GM06990 (cell line): ENCODE measurements around the gene MTMR4.

ENCODE experiments used
- DNase-seq: peaks from one replicate; pipeline ENCODE4 v3.0.0-alpha.2; 2011; ENCODE audit not compliant: insufficient read length; ENCODE audit errors: extremely low read depth
- H3K27me3 ChIP-seq: replicated peaks from 2 replicates; pipeline ENCODE4 v1.6.0; 2011; ENCODE audit warnings: low read length; ENCODE audit not compliant: control insufficient read depth, insufficient read depth
- H3K36me3 ChIP-seq: 2 replicates; pipeline ENCODE4 v1.5.1; 2011; ENCODE audit warnings: low read length; ENCODE audit not compliant: control insufficient read depth, insufficient read depth
- H3K4me3 ChIP-seq: replicated peaks from 2 replicates; pipeline ENCODE4 v1.5.1; 2011; ENCODE audit warnings: low read depth, mild to moderate bottlenecking, control low read depth, low read length
- CTCF ChIP-seq: IDR thresholded peaks from 2 replicates; pipeline ENCODE4 v1.5.1; 2011; ENCODE audit warnings: low read length, control low read depth, mild to moderate bottlenecking, inconsistent platforms; ENCODE audit not compliant: insufficient read depth, poor library complexity, severe bottlenecking

MTMR4 gene

GRCh38 chr17:58530655-58531054, 16.2 kb upstream of the MTMR4 start:
- H3K4me3 ChIP-seq, result no peak overlapping the region
- DNase-seq, result no peak
- H3K27me3 ChIP-seq, result peaks cover 3% of the 10 kb centered on the region
- TF ChIP-seq CTCF, result no peak
- no peaks in the 10 kb centered on the region for H3K36me3 ChIP-seq

GRCh38 chr17:58529275-58529674, 14.8 kb upstream of the MTMR4 start:
- Histone ChIP-seq H3K36me3 (no peaks in the 10 kb centered on the region), H3K27me3 (peaks cover 3% of the 10 kb centered on the region), H3K4me3 (no peak overlapping the region)
- DNase-seq, result no peak
- TF ChIP-seq CTCF, result no peak

- peaks cover 3% of the 10 kb centered on the region for H3K27me3 ChIP-seq
- DNase-seq, result no peak
- H3K36me3 ChIP-seq, result no peaks in the 10 kb centered on the region
- no peak overlapping the region for H3K4me3 ChIP-seq
- no peak for TF ChIP-seq CTCF
These were observed 14.0 kb upstream of the MTMR4 start for GRCh38 chr17:58528443-58528842.

GRCh38 chr17:58527949-58528348, 13.5 kb upstream of the MTMR4 start:
- Histone ChIP-seq H3K27me3 (peaks cover 3% of the 10 kb centered on the region), H3K4me3 (no peak overlapping the region), H3K36me3 (no peaks in the 10 kb centered on the region)
- no peak for TF ChIP-seq CTCF
- DNase-seq, result no peak

- TF ChIP-seq CTCF, result peak; percentile 41
- no peak overlapping the region for H3K4me3 ChIP-seq
- peaks cover 2% of the 10 kb centered on the region; the same call in 1 of the 2 replicates for H3K27me3 ChIP-seq
- no peak for DNase-seq
- H3K36me3 ChIP-seq, result no peaks in the 10 kb centered on the region
These were observed 12.9 kb upstream of the MTMR4 start for GRCh38 chr17:58527306-58527705.

- no peak for DNase-seq
- no peak overlapping the region for H3K4me3 ChIP-seq
These were observed 10.8 kb upstream of the MTMR4 start for GRCh38 chr17:58525239-58525638.

More at GRCh38 chr17:58525239-58525638, 10.8 kb upstream of the MTMR4 start:
- H3K36me3 ChIP-seq, result no peaks in the 10 kb centered on the region
- no peaks in the 10 kb centered on the region for H3K27me3 ChIP-seq
- no peak for TF ChIP-seq CTCF
